SJSA1 (cell line): ENCODE data around the gene ZNF341. TPM values are rescaled to one million over a fixed set of nuclear protein-coding genes. Genes with fewer than 3 reads are reported as not detected.
A peak's percentile ranks its signal among the peaks of the same experiment; 100 is the strongest.

ENCODE experiments used
- DNase-seq, 2 experiments: peaks; one replicate each; pipeline ENCODE4 v3.0.0-alpha.2; 2015 to 2020; ENCODE audit warnings: low spot score in 2 of 2, low read depth in 1 of 2
- H3K27ac ChIP-seq: fragments of 250-450 bp; sonication (Bioruptor Pico); 2 replicates; pipeline ENCODE4 v1.5.1; 2020; ENCODE audit warnings: mild to moderate bottlenecking, moderate library complexity
- H3K27me3 ChIP-seq: fragments of 250-450 bp; sonication (Bioruptor Pico); replicated peaks from 2 replicates; pipeline ENCODE4 v1.5.1; 2020; ENCODE audit warnings: mild to moderate bottlenecking, moderate library complexity
- H3K36me3 ChIP-seq: fragments of 250-450 bp; sonication (Bioruptor Pico); 2 replicates; pipeline ENCODE4 v1.5.1; 2020; ENCODE audit warnings: mild to moderate bottlenecking
- H3K4me1 ChIP-seq: fragments of 250-450 bp; sonication (Bioruptor Pico); replicated peaks from 2 replicates; pipeline ENCODE4 v1.6.1; 2021; ENCODE audit warnings: mild to moderate bottlenecking
- H3K4me3 ChIP-seq: fragments of 250-450 bp; sonication (Bioruptor Pico); 2 replicates; pipeline ENCODE4 v1.5.1; 2020; ENCODE audit warnings: mild to moderate bottlenecking
- H3K9me3 ChIP-seq: fragments of 250-450 bp; sonication (Bioruptor Pico); replicated peaks from 2 replicates; pipeline ENCODE4 v1.5.1; 2020; ENCODE audit warnings: mild to moderate bottlenecking
- total RNA-seq: library from RNA; depleted of rRNA; stranded (reverse); fragments of >200 nt; shearing (Covaris generic); gene quantifications from 2 replicates; pipeline ENCODE4 v1.2.3, GENCODE V29; 2014

The ZNF341 gene
- total RNA-seq, 1 experiment from 2014 or later, result 2.1 TPM

- DNase-seq, result peak; percentile 58 to 62
- Histone ChIP-seq H3K9me3 (no peaks in the 10 kb centered on the region), H3K36me3 (peaks cover 11% of the 10 kb centered on the region), H3K27ac (peak overlapping the region; percentile 67), H3K4me3 (peak overlapping the region; percentile 87), H3K4me1 (peaks cover 6% of the 10 kb centered on the region), H3K27me3 (no peaks in the 10 kb centered on the region)
Measured at GRCh38 chr20:33812152-33812849, 80.5 kb downstream of the ZNF341 start.

- peak overlapping the region; percentile 87 for H3K4me3 ChIP-seq
- H3K4me1 ChIP-seq, result peaks cover 6% of the 10 kb centered on the region
- H3K9me3 ChIP-seq, result no peaks in the 10 kb centered on the region
- no peak for DNase-seq
- peaks cover 14% of the 10 kb centered on the region for H3K36me3 ChIP-seq
- H3K27ac ChIP-seq, result peak overlapping the region; percentile 67
- no peaks in the 10 kb centered on the region for H3K27me3 ChIP-seq
Measured at GRCh38 chr20:33812908-33813462, 81.2 kb downstream of the ZNF341 start.

GRCh38 chr20:33814238-33814712 lies 82.5 kb downstream of the ZNF341 start:
- no peak for DNase-seq
- Histone ChIP-seq H3K4me1 (peaks cover 6% of the 10 kb centered on the region), H3K36me3 (peaks cover 19% of the 10 kb centered on the region), H3K27me3 (no peaks in the 10 kb centered on the region), H3K27ac (no peak overlapping the region), H3K4me3 (no peak overlapping the region), H3K9me3 (no peaks in the 10 kb centered on the region)

GRCh38 chr20:33815671-33816070 lies 83.9 kb downstream of the ZNF341 start:
- Histone ChIP-seq H3K4me3 (no peak overlapping the region), H3K27ac (no peak overlapping the region), H3K27me3 (no peaks in the 10 kb centered on the region), H3K4me1 (peaks cover 6% of the 10 kb centered on the region), H3K9me3 (no peaks in the 10 kb centered on the region), H3K36me3 (peaks cover 19% of the 10 kb centered on the region)
- no peak for DNase-seq

- Histone ChIP-seq H3K4me3 (no peak overlapping the region), H3K36me3 (peaks cover 19% of the 10 kb centered on the region), H3K27ac (no peak overlapping the region), H3K4me1 (peaks cover 6% of the 10 kb centered on the region), H3K27me3 (no peaks in the 10 kb centered on the region), H3K9me3 (no peaks in the 10 kb centered on the region)
- DNase-seq, result no peak
Measured at GRCh38 chr20:33816191-33816590, 84.4 kb downstream of the ZNF341 start.

- H3K36me3 ChIP-seq, result peaks cover 13% of the 10 kb centered on the region; the same call in 1 of the 2 replicates
- no peak overlapping the region for H3K4me3 ChIP-seq
- no peaks in the 10 kb centered on the region for H3K9me3 ChIP-seq
- DNase-seq, result no peak
- no peak overlapping the region for H3K27ac ChIP-seq
- H3K27me3 ChIP-seq, result no peaks in the 10 kb centered on the region
- peaks cover 5% of the 10 kb centered on the region for H3K4me1 ChIP-seq
Measured at GRCh38 chr20:33817411-33817810, 85.6 kb downstream of the ZNF341 start.

GRCh38 chr20:33819456-33819855 lies 87.7 kb downstream of the ZNF341 start:
- DNase-seq, result no peak
- Histone ChIP-seq H3K27ac (no peak overlapping the region), H3K4me1 (no peaks in the 10 kb centered on the region)

GRCh38 chr20:33820362-33820761 lies 88.6 kb downstream of the ZNF341 start:
- no peak for DNase-seq
- peaks cover 21% of the 10 kb centered on the region for H3K36me3 ChIP-seq
- H3K27me3 ChIP-seq, result no peaks in the 10 kb centered on the region
- H3K4me3 ChIP-seq, result no peak overlapping the region
- no peaks in the 10 kb centered on the region for H3K9me3 ChIP-seq
- no peaks in the 10 kb centered on the region for H3K4me1 ChIP-seq
- H3K27ac ChIP-seq, result no peak overlapping the region

More at GRCh38 chr20:33819456-33819855, 87.7 kb downstream of the ZNF341 start:
- H3K9me3 ChIP-seq, result no peaks in the 10 kb centered on the region
- H3K27me3 ChIP-seq, result no peaks in the 10 kb centered on the region
- H3K36me3 ChIP-seq, result peaks cover 21% of the 10 kb centered on the region
- H3K4me3 ChIP-seq, result no peak overlapping the region

GRCh38 chr20:33821270-33821836 lies 89.6 kb downstream of the ZNF341 start:
- DNase-seq, result no peak

GRCh38 chr20:33822423-33822822 lies 90.6 kb downstream of the ZNF341 start:
- Histone ChIP-seq H3K27me3 (no peaks in the 10 kb centered on the region), H3K9me3 (no peaks in the 10 kb centered on the region), H3K4me3 (no peak overlapping the region), H3K4me1 (no peaks in the 10 kb centered on the region; the same call in 1 of the 2 replicates), H3K36me3 (peaks cover 22% of the 10 kb centered on the region), H3K27ac (no peak overlapping the region)
- DNase-seq, result no peak

More at GRCh38 chr20:33821270-33821836, 89.6 kb downstream of the ZNF341 start:
- Histone ChIP-seq H3K9me3 (no peaks in the 10 kb centered on the region), H3K4me1 (no peaks in the 10 kb centered on the region), H3K27ac (no peak overlapping the region), H3K27me3 (no peaks in the 10 kb centered on the region), H3K4me3 (no peak overlapping the region), H3K36me3 (peaks cover 16% of the 10 kb centered on the region)

GRCh38 chr20:33822991-33823390 lies 91.2 kb downstream of the ZNF341 start:
- H3K27ac ChIP-seq, result no peak overlapping the region
- DNase-seq, result no peak
- H3K9me3 ChIP-seq, result no peaks in the 10 kb centered on the region
- H3K36me3 ChIP-seq, result peaks cover 19% of the 10 kb centered on the region
- H3K4me3 ChIP-seq, result no peak overlapping the region
- peaks cover under 1% of the 10 kb centered on the region; the same call in 1 of the 2 replicates for H3K4me1 ChIP-seq
- H3K27me3 ChIP-seq, result no peaks in the 10 kb centered on the region

- Histone ChIP-seq H3K4me1 (peaks cover 16% of the 10 kb centered on the region), H3K27me3 (no peaks in the 10 kb centered on the region), H3K9me3 (no peaks in the 10 kb centered on the region), H3K36me3 (peaks cover 14% of the 10 kb centered on the region), H3K27ac (no peak overlapping the region), H3K4me3 (no peak overlapping the region)
- no peak for DNase-seq
Measured at GRCh38 chr20:33824852-33825251, 93.1 kb downstream of the ZNF341 start.

- Histone ChIP-seq H3K4me3 (no peak overlapping the region), H3K36me3 (peaks cover 14% of the 10 kb centered on the region), H3K27ac (no peak overlapping the region), H3K27me3 (no peaks in the 10 kb centered on the region), H3K4me1 (peaks cover 16% of the 10 kb centered on the region), H3K9me3 (no peaks in the 10 kb centered on the region)
- no peak for DNase-seq
Measured at GRCh38 chr20:33825340-33826269, 93.8 kb downstream of the ZNF341 start.
